K562 (cell line): Measurements from ENCODE around the gene NCAPG2. TPM values are rescaled to one million over a fixed set of nuclear protein-coding genes. Genes with fewer than 3 reads are reported as not detected.

Experiments
- ATAC-seq: fragments of 200-7000 bp; cut with Tn5 transposase; 3 replicates; pipeline ENCODE4 v1.9.1; 2020; ENCODE audit warnings: moderate library complexity
- BruUV-seq: library from RNA; stranded (reverse); fragments of 400-500 nt; replicated peaks from 2 replicates; lab custom pipeline; 2021; lab: Mats Ljungman, UMichigan
- CTCF ChIA-PET: fragments of 300-600 bp; formaldehyde crosslinking; extraction: SDS; loops from one replicate; lab custom pipeline; 2021; ENCODE audit warnings: low intra/inter-chr PET ratio; lab: Yijun Ruan, JAX
- POLR2A ChIA-PET: fragments of 300-600, 350-650 bp; sonication (Branson Sonifier 250); formaldehyde crosslinking; extraction: SDS; loops from one replicate; lab custom pipeline; 2021; ENCODE audit warnings: antibody characterized with exemption, inconsistent platforms; lab: Yijun Ruan, JAX
- DNase-seq, 4 experiments: peaks; one replicate each; pipeline versions ENCODE4 v3.0.0 to v3.0.0-alpha.2; 2011 to 2018; ENCODE audit warnings: low spot score in 3 of 4, mixed read lengths in 3 of 4; ENCODE audit errors: extremely low read depth in 1 of 4
- FAIRE-seq: peaks from 2 replicates; lab custom pipeline; 2011; peaks lifted over from hg19 to GRCh38; lab: Jason Lieb, UNC
- H2AFZ ChIP-seq: 2 replicates; pipeline ENCODE4 v1.6.0; 2011; ENCODE audit warnings: low read depth, low read length, control low read depth, inconsistent platforms
- H3K27ac ChIP-seq: fragments of 200-600 bp; 3 replicates; pipeline ENCODE4 v1.8.0; 2011; ENCODE audit warnings: low read depth, mild to moderate bottlenecking, control low read depth, inconsistent platforms, low read length, moderate library complexity, mixed read lengths; ENCODE audit errors: extremely low read depth
- H3K27me3 ChIP-seq, 2 experiments: fragments of 300-600 bp in 1 of 2; 2 replicates in 1 of 2; 3 replicates in 1 of 2; pipeline versions ENCODE4 v1.6.0 to v1.8.0; 2011; ENCODE audit warnings: inconsistent platforms in 2 of 2, low read length in 2 of 2, mild to moderate bottlenecking in 1 of 2, mixed read lengths in 1 of 2, moderate library complexity in 1 of 2; ENCODE audit not compliant: control insufficient read depth in 2 of 2, insufficient read depth in 2 of 2
- H3K36me3 ChIP-seq: fragments of 300-600 bp; 3 replicates; pipeline ENCODE4 v1.8.0; 2011; ENCODE audit warnings: mild to moderate bottlenecking, low read length, inconsistent platforms; ENCODE audit not compliant: control insufficient read depth, insufficient read depth
- H3K4me1 ChIP-seq, 2 experiments: fragments of 200-600 bp in 1 of 2; replicated peaks in 1 of 2; 2 replicates in 1 of 2; 3 replicates in 1 of 2; pipeline versions ENCODE4 v1.5.1 to v1.8.0; 2011; ENCODE audit warnings: inconsistent platforms in 2 of 2, low read length in 2 of 2, mild to moderate bottlenecking in 1 of 2, mixed read lengths in 1 of 2, moderate library complexity in 1 of 2; ENCODE audit not compliant: control insufficient read depth in 2 of 2, insufficient read depth in 2 of 2
- H3K4me2 ChIP-seq: 2 replicates; pipeline ENCODE4 v1.6.1; 2011; ENCODE audit warnings: low read length, control low read depth, inconsistent platforms, mixed read lengths; ENCODE audit not compliant: insufficient read depth
- H3K4me3 ChIP-seq: fragments of 200-600 bp; sonication (generic), shearing (Covaris generic); 2 replicates; pipeline ENCODE4 v1.5.1; 2016; ENCODE audit warnings: control low read depth, inconsistent platforms
- H3K79me2 ChIP-seq: fragments of 200-600 bp; 3 replicates; pipeline ENCODE4 v1.8.0; 2011; ENCODE audit warnings: low read length, inconsistent platforms; ENCODE audit not compliant: control insufficient read depth, insufficient read depth
- H3K9ac ChIP-seq, 2 experiments: 2 replicates each; pipeline versions ENCODE4 v1.6.0 to v1.6.1; 2011; ENCODE audit warnings: low read depth in 2 of 2, low read length in 2 of 2, control low read depth in 1 of 2, inconsistent platforms in 1 of 2, mild to moderate bottlenecking in 1 of 2, mixed read lengths in 1 of 2; ENCODE audit not compliant: insufficient read depth in 1 of 2
- H3K9me1 ChIP-seq: one replicate; pipeline ENCODE4 v1.6.0; 2011; ENCODE audit warnings: inconsistent platforms, mild to moderate bottlenecking, low read length, moderate library complexity; ENCODE audit not compliant: control insufficient read depth, insufficient read depth
- H3K9me3 ChIP-seq: replicated peaks from 2 replicates; pipeline ENCODE4 v1.5.1; 2011; ENCODE audit warnings: low read depth, low read length, inconsistent platforms; ENCODE audit not compliant: control insufficient read depth, insufficient read depth
- H4K20me1 ChIP-seq: replicated peaks from 2 replicates; pipeline ENCODE4 v1.6.1; 2011; ENCODE audit warnings: low read length, inconsistent platforms, mixed read lengths; ENCODE audit not compliant: control insufficient read depth, insufficient read depth
- BCL6 ChIP-seq: fragments of 250-450 bp; sonication (Bioruptor Pico); IDR thresholded peaks from 2 replicates; pipeline ENCODE4 v1.4.0; 2020
- FOXJ2 ChIP-seq: fragments of 200-800 bp; sonication (Bioruptor generic); IDR thresholded peaks from 2 replicates; pipeline ENCODE4 v1.6.1; 2016; ENCODE audit warnings: missing genetic modification characterization, missing compliant biosample characterization
- HDAC8 ChIP-seq: fragments of 450-650 bp; IDR thresholded peaks from 2 replicates; pipeline ENCODE4 v1.6.1; 2016; ENCODE audit warnings: mild to moderate bottlenecking, missing genetic modification characterization, moderate library complexity, missing compliant biosample characterization
- HINFP ChIP-seq: fragments of 450-650 bp; conservative IDR thresholded peaks from 2 replicates; pipeline ENCODE4 v1.6.1; 2016; ENCODE audit warnings: missing genetic modification characterization, low read depth, mild to moderate bottlenecking, control low read depth, missing compliant biosample characterization
- HNRNPL ChIP-seq: fragments of 200-400 bp; formaldehyde crosslinking; IDR thresholded peaks from 2 replicates; pipeline ENCODE4 v1.6.1; 2017; ENCODE audit warnings: low read depth, mild to moderate bottlenecking, low read length
- LARP7 ChIP-seq: fragments of 450-650 bp; IDR thresholded peaks from 2 replicates; pipeline ENCODE4 v1.6.1; 2016
- MLLT1 ChIP-seq, 2 experiments: fragments of 450-650 bp; IDR thresholded peaks; 2 replicates each; pipeline ENCODE4 v1.6.1; 2016
- MTA1 ChIP-seq: fragments of 450-650 bp; IDR thresholded peaks from 2 replicates; pipeline ENCODE4 v1.6.1; 2017; ENCODE audit warnings: borderline replicate concordance
- MTA2 ChIP-seq: fragments of 450-650 bp; IDR thresholded peaks from 2 replicates; pipeline ENCODE4 v1.6.1; 2016; ENCODE audit warnings: low read depth
- NFIX ChIP-seq: fragments of 250-450 bp; sonication (Bioruptor Pico); IDR thresholded peaks from 2 replicates; pipeline ENCODE4 v1.4.0; 2020; ENCODE audit warnings: low read depth, mild to moderate bottlenecking, moderate library complexity
- NR2C2 ChIP-seq, 2 experiments: fragments of 200-800 bp in 1 of 2; sonication (Bioruptor generic) in 1 of 2; sonication (generic) in 1 of 2; formaldehyde crosslinking in 1 of 2; IDR thresholded peaks; 2 replicates each; pipeline versions ENCODE4 v1.6.1 to v1.8.0; 2016 to 2022; ENCODE audit warnings: mild to moderate bottlenecking in 1 of 2, missing compliant biosample characterization in 1 of 2, missing genetic modification characterization in 1 of 2, missing genetic modification reagents in 1 of 2
- RNF219 ChIP-seq: fragments of 250-450 bp; sonication (Bioruptor Pico); IDR thresholded peaks from 2 replicates; pipeline ENCODE4 v1.5.0; 2022; ENCODE audit warnings: mild to moderate bottlenecking
- THRB ChIP-seq: fragments of 450-650 bp; formaldehyde crosslinking; conservative IDR thresholded peaks from 2 replicates; pipeline ENCODE4 v1.4.0; 2022; ENCODE audit warnings: mild to moderate bottlenecking, missing genetic modification characterization
- TOE1 ChIP-seq, 2 experiments: fragments of 450-650 bp in 1 of 2; sonication (generic) in 1 of 2; formaldehyde crosslinking in 1 of 2; IDR thresholded peaks; 2 replicates each; pipeline versions ENCODE4 v1.7.1 to v1.8.0; 2016 to 2022; ENCODE audit warnings: borderline replicate concordance in 2 of 2, mild to moderate bottlenecking in 2 of 2, antibody characterized with exemption in 1 of 2, inconsistent platforms in 1 of 2, low read depth in 1 of 2, missing genetic modification reagents in 1 of 2, moderate library complexity in 1 of 2
- XRCC5 ChIP-seq: fragments of 200-400 bp; formaldehyde crosslinking; IDR thresholded peaks from 2 replicates; pipeline ENCODE4 v1.6.1; 2017; ENCODE audit warnings: low read depth, mild to moderate bottlenecking, low read length
- YY1 ChIP-seq, 3 experiments: IDR thresholded peaks; 2 replicates each; pipeline ENCODE4 v1.6.1; 2011; ENCODE audit warnings: low read length in 2 of 3, mild to moderate bottlenecking in 2 of 3, moderate library complexity in 2 of 3, borderline replicate concordance in 1 of 3, control low read depth in 1 of 3, low read depth in 1 of 3; ENCODE audit not compliant: insufficient read depth in 3 of 3, insufficient replicate concordance in 2 of 3, control insufficient read depth in 1 of 3, insufficient read length in 1 of 3; ENCODE audit errors: extremely low read depth in 1 of 3
- WGBS: fragments of 100-300 bp; shearing (Covaris generic); methylation state at CpG from one replicate; pipeline ENCODE4 v1.1.6; 2016; ENCODE audit warnings: low coverage, mixed read lengths; ENCODE audit not compliant: insufficient coverage; ENCODE audit errors: missing lambda C conversion rate; 5-methylcytosine and 5-hydroxymethylcytosine counted together
- in situ Hi-C: fragments of 300-500 bp; cut with MboI; formaldehyde crosslinking; loops from 4 replicates; pipeline ENCODE4 v1.15.0; 2018; ENCODE audit warnings: inconsistent platforms, mixed read lengths
- intact Hi-C: fragments of 100-400 bp; cut with micrococcal nuclease; formaldehyde crosslinking; loops from 2 replicates; pipeline ENCODE4 v1.14.2; 2022
- polyA plus RNA-seq, 8 experiments: library from polyadenylated mRNA; depleted of rRNA in 4 of 8; stranded (reverse) in 5 of 8; unstranded in 3 of 8; fragments of >200 nt; fragmentation: Nextera tagmentation in 2 of 8; fragmentation: Illumina TruSeq in 1 of 8; extraction: Ambion mirVana in 2 of 8; extraction: Trizol in 1 of 8; gene quantifications; 2 replicates each; pipeline versions ENCODE4 v1.2.1 to v1.2.3, GENCODE V29; 2011 to 2014; ENCODE audit warnings: inconsistent platforms in 1 of 8, missing spikeins in 1 of 8
- total RNA-seq, 7 experiments: library from RNA; depleted of rRNA in 6 of 7; stranded (reverse); fragments of >200 nt in 6 of 7; fragmentation: Illumina TruSeq in 2 of 7; extraction: Trizol in 2 of 7; gene quantifications; 2 replicates each; pipeline versions ENCODE4 v1.2.1 to v1.2.3, GENCODE V29; 2011 to 2021; ENCODE audit warnings: low replicate concordance in 1 of 7

Gene NCAPG2
- total and polyA plus RNA-seq, 9 of the 15 experiments (the other 6 are each of a cell fraction or from before 2014, with no cell fraction given): 21.5 to 127 (median 86.1) TPM

GRCh38 chr7:158623241-158623640, 81.4 kb downstream of the NCAPG2 start:
- H3K4me1 ChIP-seq: peaks cover 4 to 7% of the 10 kb centered on the region in 2 experiments
- BruUV-seq: no TSS peak
- no peaks in the 10 kb centered on the region for H3K27me3 ChIP-seq
- no peak for ATAC-seq
- 98% methylated on average over 13 of the region's 13 CpGs for whole genome bisulfite sequencing
- intact Hi-C loops (no loop called here), in situ Hi-C loops (no loop called here)
- no peak overlapping the region for H2AFZ ChIP-seq
- H3K9ac ChIP-seq: no peak overlapping the region
- ChIA-PET CTCF (no interaction called here), POLR2A (no interaction called here)
- H3K27ac ChIP-seq: no peak overlapping the region
- peaks cover 44% of the 10 kb centered on the region for H3K36me3 ChIP-seq
- H3K79me2 ChIP-seq: no peaks in the 10 kb centered on the region
- no peak overlapping the region for H3K4me2 ChIP-seq
- no peak overlapping the region for H3K4me3 ChIP-seq
- DNase-seq: no peak
- H4K20me1 ChIP-seq: no peaks in the 10 kb centered on the region
- no peaks in the 10 kb centered on the region for H3K9me1 ChIP-seq
- H3K9me3 ChIP-seq: no peaks in the 10 kb centered on the region
- FAIRE-seq: no peak
- no peak for TF ChIP-seq RNF219 (CRISPR knock-in tag)
- no peak for TF ChIP-seq THRB (CRISPR knock-in tag)
- no peak for TF ChIP-seq XRCC5
- TF ChIP-seq TOE1 (IDR thresholded peaks at IDR 0.05; ENCODE audit: borderline replicate concordance): no peak
- no peak for TF ChIP-seq TOE1 (CRISPR knock-in tag; IDR thresholded peaks at IDR 0.05; ENCODE audit: borderline replicate concordance, low read depth)
- no peak for TF ChIP-seq NR2C2 (CRISPR knock-in tag; IDR thresholded peaks at IDR 0.05)
- TF ChIP-seq NR2C2 (tag; IDR thresholded peaks at IDR 0.05): no peak
- TF ChIP-seq LARP7: no peak
- TF ChIP-seq NFIX (CRISPR knock-in tag): no peak
- no peak for TF ChIP-seq YY1 (IDR thresholded peaks at IDR 0.05; ENCODE audit: borderline replicate concordance in 1 of 3, control insufficient read depth in 1 of 3, extremely low read depth in 1 of 3, insufficient read depth in 3 of 3, insufficient read length in 1 of 3, insufficient replicate concordance in 2 of 3, low read depth in 1 of 3, low read length in 2 of 3)
- TF ChIP-seq HDAC8 (tag): no peak
- no peak for TF ChIP-seq MLLT1 (IDR thresholded peaks at IDR 0.05)
- TF ChIP-seq MTA2: no peak
- no peak for TF ChIP-seq HINFP (tag)
- TF ChIP-seq FOXJ2 (tag): no peak
- no peak for TF ChIP-seq BCL6 (CRISPR knock-in tag)
- TF ChIP-seq HNRNPL: no peak
- TF ChIP-seq MTA1: no peak
